GM15510 (cell line): ENCODE results near the gene OR2V1.

Experiments used
- POLR2A ChIP-seq: IDR thresholded peaks from 3 replicates; pipeline ENCODE4 v1.6.1; 2011; ENCODE audit warnings: borderline replicate concordance; ENCODE audit not compliant: insufficient read length; ENCODE audit errors: extremely low read depth

The OR2V1 gene, protein sequence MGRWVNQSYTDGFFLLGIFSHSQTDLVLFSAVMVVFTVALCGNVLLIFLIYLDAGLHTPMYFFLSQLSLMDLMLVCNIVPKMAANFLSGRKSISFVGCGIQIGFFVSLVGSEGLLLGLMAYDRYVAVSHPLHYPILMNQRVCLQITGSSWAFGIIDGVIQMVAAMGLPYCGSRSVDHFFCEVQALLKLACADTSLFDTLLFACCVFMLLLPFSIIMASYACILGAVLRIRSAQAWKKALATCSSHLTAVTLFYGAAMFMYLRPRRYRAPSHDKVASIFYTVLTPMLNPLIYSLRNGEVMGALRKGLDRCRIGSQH

GRCh38 chr5:181130832-181131496, at the start of gene OR2V1:
TSS of gene OR2V1 (minus strand) at chr5:181131169. CDS start at chr5:181125304, 5,865 bp downstream.
- no peak for TF ChIP-seq POLR2A

DNA sequence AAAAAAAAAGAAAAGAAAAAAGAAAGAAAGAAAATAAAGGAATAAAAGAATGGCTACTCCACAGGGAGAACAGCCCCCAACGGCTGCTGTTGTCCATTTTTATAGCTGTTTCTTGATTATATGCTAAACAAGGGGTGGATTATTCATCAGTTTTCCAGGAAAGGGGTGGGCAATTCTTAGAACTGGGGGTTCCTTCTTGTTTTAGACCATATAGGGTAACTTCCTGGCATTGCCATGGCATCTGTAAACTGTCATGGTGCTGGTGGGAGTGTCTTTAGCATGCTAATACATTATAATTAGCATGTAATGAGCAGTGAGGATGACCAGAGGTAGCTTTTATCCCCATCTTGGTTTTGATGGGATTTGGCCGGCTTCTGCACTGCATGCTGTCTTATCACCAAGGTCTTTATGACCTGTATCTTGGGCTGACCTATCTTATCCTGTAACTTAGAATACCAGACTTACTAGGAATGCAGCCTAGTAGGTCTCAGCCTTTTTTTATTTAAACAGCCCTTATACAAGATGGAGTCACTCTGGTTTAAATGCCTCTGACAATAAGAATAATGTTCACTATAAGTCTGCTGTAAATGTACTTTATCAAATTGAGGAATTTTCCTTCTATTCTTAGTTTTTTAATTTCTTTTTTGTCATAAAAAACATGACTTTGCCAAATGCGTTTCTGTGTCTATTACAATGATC, 45.4 kb upstream of the OR2V1 start:
- no peak for TF ChIP-seq POLR2A

DNA sequence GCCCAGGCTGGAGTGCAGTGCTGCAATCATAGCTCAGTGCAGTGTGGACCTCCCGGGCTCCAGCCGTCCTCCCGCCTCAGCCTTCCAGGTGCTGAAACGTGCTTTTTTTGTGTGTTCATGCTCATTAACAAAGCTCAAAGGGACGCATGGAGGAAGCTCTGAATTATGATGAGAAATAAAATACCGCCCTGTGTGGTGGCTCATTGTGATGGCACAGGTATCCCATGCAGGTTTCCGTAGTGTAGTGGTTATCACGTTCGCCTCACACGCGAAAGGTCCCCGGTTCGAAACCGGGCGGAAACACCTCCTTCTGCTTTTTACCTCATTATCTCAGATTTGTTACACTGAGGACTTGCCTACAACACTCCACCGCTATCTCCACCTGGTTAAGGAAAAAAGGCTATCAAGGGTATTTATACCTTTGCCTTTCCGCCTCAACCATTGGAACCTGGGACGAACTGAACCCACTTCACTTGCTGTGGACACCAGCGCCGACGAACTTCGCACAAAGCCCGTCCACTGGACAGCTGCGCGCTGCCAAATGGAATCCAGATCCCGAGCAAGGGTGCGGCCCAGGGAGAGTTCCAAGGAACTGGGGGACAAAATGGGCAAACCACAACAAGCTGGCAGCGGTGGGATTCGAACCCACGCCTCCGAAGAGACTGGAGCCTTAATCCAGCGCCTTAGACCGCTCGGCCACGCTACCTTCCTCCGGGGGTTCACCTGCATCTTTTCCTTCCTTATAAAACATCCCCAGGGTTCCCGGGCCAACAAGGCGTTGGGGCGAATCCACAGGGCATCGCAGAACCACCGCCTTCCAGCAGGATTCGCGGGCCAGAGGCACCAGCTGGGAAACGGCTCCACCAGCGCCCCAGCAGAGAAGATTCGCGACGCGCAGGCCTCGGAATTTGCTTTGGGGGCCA, 42.7 kb upstream of the OR2V1 start:
- TF ChIP-seq POLR2A = no peak

- TF ChIP-seq POLR2A = no peak
Measured at GRCh38 chr5:181173027-181173419, 42.1 kb upstream of the OR2V1 start.

- no peak for TF ChIP-seq POLR2A
Measured at GRCh38 chr5:181171782-181172181, 40.8 kb upstream of the OR2V1 start.

DNA sequence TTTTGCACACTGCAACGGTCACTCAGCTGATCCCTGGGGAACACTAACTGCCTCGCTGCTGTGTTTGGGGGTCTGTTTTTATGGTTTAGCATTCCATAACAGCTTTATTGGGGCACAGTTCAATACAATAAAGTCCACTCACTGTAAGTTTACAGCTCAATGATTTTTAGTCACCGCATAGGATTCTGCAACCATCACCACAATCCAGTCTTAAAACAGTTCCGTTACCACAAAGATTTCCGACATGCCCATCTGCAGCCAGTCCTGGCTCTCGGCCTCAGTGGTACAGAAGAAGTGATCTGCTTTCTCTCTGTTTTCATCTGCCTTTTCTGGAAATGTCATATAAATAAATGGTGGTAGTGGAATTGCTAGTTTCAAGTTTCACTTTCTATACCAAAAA, 40.0 kb upstream of the OR2V1 start:
- TF ChIP-seq POLR2A = no peak

DNA sequence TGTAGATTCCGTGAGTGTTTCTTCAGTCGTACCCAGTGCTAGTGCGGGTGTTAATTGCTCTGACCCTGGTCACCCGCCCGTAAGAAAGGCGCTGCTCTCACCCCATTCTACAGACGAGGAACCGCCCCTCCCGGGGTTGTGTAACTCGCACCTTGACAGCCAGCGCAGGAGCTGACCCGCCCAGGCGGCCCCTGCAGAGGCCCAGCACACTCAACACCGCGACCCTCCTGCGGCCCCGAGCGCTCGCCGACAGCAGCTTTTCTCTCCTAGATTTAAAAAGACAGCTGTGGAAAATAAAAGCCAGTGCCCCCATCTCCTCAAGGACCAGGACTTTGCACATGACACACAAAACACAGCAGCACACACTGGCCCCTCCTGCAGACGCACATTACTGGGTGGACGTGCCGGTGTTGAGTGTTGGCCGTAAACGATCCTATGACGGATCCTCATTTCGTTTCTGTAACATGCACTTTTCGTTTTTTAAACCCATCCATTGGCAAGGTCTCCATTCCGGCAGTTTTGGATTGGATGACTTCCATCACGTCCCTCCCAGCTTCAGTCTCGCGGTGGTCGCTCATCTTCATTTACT, 39.4 kb upstream of the OR2V1 start:
- no peak for TF ChIP-seq POLR2A

GRCh38 chr5:181168595-181169118, 37.7 kb upstream of the OR2V1 start:
- TF ChIP-seq POLR2A = no peak

- no peak for TF ChIP-seq POLR2A
Measured at GRCh38 chr5:181167814-181168488, 37.0 kb upstream of the OR2V1 start.

DNA sequence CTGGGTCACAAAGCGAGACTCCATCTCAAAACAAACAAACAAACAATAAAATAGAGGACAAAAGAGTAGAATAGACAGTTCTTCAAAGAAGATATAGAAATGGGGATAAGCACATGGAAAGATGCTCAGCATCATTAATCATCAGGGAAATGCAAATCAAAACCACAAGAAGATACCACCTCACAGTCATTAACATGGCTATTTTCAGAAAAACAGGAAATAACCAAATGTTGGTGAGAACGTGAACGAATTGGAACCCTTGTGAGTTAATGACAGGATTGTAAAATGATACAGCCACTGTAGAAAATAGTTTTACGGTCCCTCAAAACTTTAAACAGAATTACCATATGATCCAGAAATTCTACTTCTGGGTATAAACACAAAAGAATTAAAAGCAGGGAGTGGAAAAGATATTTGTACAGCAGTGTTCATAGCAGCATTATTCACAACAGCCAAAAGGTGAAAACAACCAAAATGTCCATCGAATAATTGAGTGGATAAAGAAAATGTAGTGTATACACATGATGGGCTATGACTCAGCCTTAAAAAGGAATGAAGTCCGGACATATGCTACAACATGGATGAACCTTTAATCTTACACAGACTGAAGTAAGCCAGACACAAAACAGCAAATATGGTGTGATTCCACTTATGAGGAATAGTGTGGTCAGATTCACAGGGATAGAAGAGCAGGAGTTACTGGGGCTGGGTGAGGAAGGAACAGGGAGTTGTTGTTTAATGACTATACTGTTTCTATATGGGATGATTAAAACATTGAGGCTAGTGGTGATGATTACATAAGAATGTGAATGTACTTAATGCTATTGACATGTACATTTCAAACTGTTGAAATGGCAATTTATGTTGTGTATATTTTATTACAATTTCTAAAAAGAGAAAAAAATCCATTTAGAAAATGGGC, 36.1 kb upstream of the OR2V1 start:
- no peak for TF ChIP-seq POLR2A

- TF ChIP-seq POLR2A = no peak
Measured at GRCh38 chr5:181164076-181164952, 33.3 kb upstream of the OR2V1 start.
